Endothelial cell of umbilical vein (primary cell): ENCODE measurements around the gene EEF1E1. TPM values are rescaled to one million over a fixed set of nuclear protein-coding genes. Genes with fewer than 3 reads are reported as not detected.

Source experiments
- BruUV-seq: library from RNA; stranded (reverse); fragments of 400-500 nt; replicated peaks from 2 replicates; lab custom pipeline; 2021; lab: Mats Ljungman, UMichigan
- CTCF ChIA-PET: fragments of 300-600, 350-600 bp; sonication (Branson Sonifier 250); formaldehyde crosslinking; loops from one replicate; lab custom pipeline; 2021; ENCODE audit warnings: antibody characterized with exemption, inconsistent platforms; lab: Charles Lee
- POLR2A ChIA-PET: fragments of 300-600, 350-600 bp; sonication (Branson Sonifier 250); formaldehyde crosslinking; loops from one replicate; lab custom pipeline; 2021; ENCODE audit warnings: antibody characterized with exemption, inconsistent platforms; lab: Charles Lee
- DNase-seq: peaks from one replicate; pipeline ENCODE4 v3.0.0-alpha.2; 2011; ENCODE audit warnings: low read depth, low spot score
- FAIRE-seq: peaks from 2 replicates; lab custom pipeline; 2011; peaks lifted over from hg19 to GRCh38; lab: Jason Lieb, UNC
- H2AFZ ChIP-seq: 2 replicates; pipeline ENCODE4 v1.6.0; 2012; ENCODE audit warnings: low read depth, low read length, control low read depth, inconsistent platforms
- H3K27ac ChIP-seq: 2 replicates; pipeline ENCODE4 v1.5.1; 2011; ENCODE audit warnings: low read depth, mild to moderate bottlenecking, control low read depth, low read length, moderate library complexity; ENCODE audit not compliant: insufficient read depth
- H3K27me3 ChIP-seq, 2 experiments: 2 replicates each; pipeline versions ENCODE4 v1.6.0 to v1.6.1; 2011; ENCODE audit warnings: low read length in 2 of 2, mixed read lengths in 1 of 2; ENCODE audit not compliant: control insufficient read depth in 2 of 2, insufficient read depth in 2 of 2
- H3K36me3 ChIP-seq, 2 experiments: 2 replicates in 1 of 2; 3 replicates in 1 of 2; pipeline ENCODE4 v1.5.1; 2011; ENCODE audit warnings: low read length in 2 of 2, mild to moderate bottlenecking in 1 of 2, moderate library complexity in 1 of 2; ENCODE audit not compliant: control insufficient read depth in 2 of 2, insufficient read depth in 2 of 2; ENCODE audit errors: extremely low read depth in 1 of 2
- H3K4me1 ChIP-seq: 3 replicates; pipeline ENCODE4 v1.5.1; 2011; ENCODE audit warnings: mild to moderate bottlenecking, low read length; ENCODE audit not compliant: control insufficient read depth, insufficient read depth; ENCODE audit errors: extremely low read depth
- H3K4me2 ChIP-seq: 2 replicates; pipeline ENCODE4 v1.6.1; 2011; ENCODE audit warnings: low read length, control low read depth, mixed read lengths; ENCODE audit not compliant: insufficient read depth
- H3K4me3 ChIP-seq, 3 experiments: fragments of 200-600 bp in 1 of 3; sonication (generic), shearing (Covaris generic) in 1 of 3; replicated peaks in 1 of 3; 2 replicates each; pipeline ENCODE4 v1.5.1; 2011 to 2016; ENCODE audit warnings: control low read depth in 3 of 3, low read length in 3 of 3, mild to moderate bottlenecking in 2 of 3, inconsistent platforms in 1 of 3, low read depth in 1 of 3, moderate library complexity in 1 of 3; ENCODE audit not compliant: insufficient read depth in 1 of 3
- H3K79me2 ChIP-seq: 2 replicates; pipeline ENCODE4 v1.6.0; 2012; ENCODE audit warnings: low read length, inconsistent platforms; ENCODE audit not compliant: control insufficient read depth, insufficient read depth
- H3K9ac ChIP-seq: replicated peaks from 2 replicates; pipeline ENCODE3; 2011; ENCODE audit warnings: low read length, control low read depth; ENCODE audit not compliant: insufficient read depth; ENCODE audit errors: extremely low read depth
- H3K9me1 ChIP-seq: replicated peaks from 3 replicates; pipeline ENCODE4 v1.6.0; 2011; ENCODE audit warnings: mild to moderate bottlenecking, low read length; ENCODE audit not compliant: control insufficient read depth, insufficient read depth; ENCODE audit errors: extremely low read depth
- H3K9me3 ChIP-seq: replicated peaks from 2 replicates; pipeline ENCODE4 v1.5.1; 2012; ENCODE audit warnings: low read length, inconsistent platforms; ENCODE audit not compliant: control insufficient read depth, insufficient read depth
- H4K20me1 ChIP-seq: replicated peaks from 2 replicates; pipeline ENCODE3; 2011; ENCODE audit warnings: mild to moderate bottlenecking, low read length; ENCODE audit not compliant: control insufficient read depth, insufficient read depth; ENCODE audit errors: extremely low read depth
- EZH2 ChIP-seq: IDR thresholded peaks from 2 replicates; pipeline ENCODE4 v1.6.1; 2012; ENCODE audit warnings: borderline replicate concordance, low read depth, mild to moderate bottlenecking, moderate library complexity, low read length, inconsistent platforms; ENCODE audit not compliant: severe bottlenecking
- FOS ChIP-seq: IDR thresholded peaks from 2 replicates; pipeline ENCODE4 v1.6.1; 2011; ENCODE audit warnings: mild to moderate bottlenecking, low read length, moderate library complexity, borderline replicate concordance; ENCODE audit not compliant: insufficient read depth
- GATA2 ChIP-seq: IDR thresholded peaks from 2 replicates; pipeline ENCODE4 v1.7.0; 2011; ENCODE audit warnings: low read depth, mild to moderate bottlenecking, moderate library complexity, mixed read lengths, low read length; ENCODE audit not compliant: insufficient read length, insufficient read depth
- JUN ChIP-seq: IDR thresholded peaks from 2 replicates; pipeline ENCODE4 v1.6.1; 2011; ENCODE audit warnings: borderline replicate concordance, low read depth; ENCODE audit not compliant: insufficient read length, insufficient read depth
- MAX ChIP-seq: IDR thresholded peaks from 2 replicates; pipeline ENCODE4 v1.6.1; 2011; ENCODE audit not compliant: insufficient read depth, insufficient read length
- MYC ChIP-seq: IDR thresholded peaks from one replicate; pipeline ENCODE4 v1.6.1; 2011; ENCODE audit warnings: mild to moderate bottlenecking, low read depth, low read length
- POLR2A ChIP-seq: IDR thresholded peaks from 2 replicates; pipeline ENCODE4 v1.6.1; 2012; ENCODE audit warnings: low read depth, mild to moderate bottlenecking, control low read depth, low read length
- POLR2AphosphoS5 ChIP-seq: IDR thresholded peaks from 2 replicates; pipeline ENCODE4 v1.6.1; 2012; ENCODE audit warnings: low read depth, mild to moderate bottlenecking, control low read depth, low read length, moderate library complexity; ENCODE audit not compliant: insufficient read depth
- dilution Hi-C: fragments of 300-500 bp; cut with MboI; formaldehyde crosslinking; loops from one replicate; pipeline ENCODE4 v1.15.0; 2019; ENCODE audit warnings: low sequenced_read_pairs; ENCODE audit not compliant: extremely low pct_ligation_motif_present
- intact Hi-C: fragments of 100-400 bp; cut with micrococcal nuclease; formaldehyde crosslinking; loops from one replicate; pipeline ENCODE4 v1.10.0; 2022
- polyA plus RNA-seq, 4 experiments: library from polyadenylated mRNA; depleted of rRNA in 3 of 4; stranded (reverse) in 3 of 4; unstranded in 1 of 4; fragments of >200 nt; gene quantifications; 2 replicates each; pipeline versions ENCODE4 v1.2.1 to v1.2.3, GENCODE V29; 2011 to 2012; ENCODE audit warnings: missing spikeins in 1 of 4
- total RNA-seq: library from RNA; stranded (reverse); gene quantifications from 2 replicates; pipeline ENCODE4 v1.2.3, GENCODE V29; 2021
- TF ChIP-seq, protein P1 (sequence below), 2 donors: IDR thresholded peaks; 1 replicate in 1 of 2; 2 replicates in 1 of 2; pipeline ENCODE4 v1.5.1; 2011; ENCODE audit warnings: low read length in 2 of 2, mild to moderate bottlenecking in 2 of 2, moderate library complexity in 2 of 2, control low read depth in 1 of 2, inconsistent platforms in 1 of 2, low read depth in 1 of 2; ENCODE audit not compliant: insufficient read depth in 1 of 2; ENCODE audit errors: extremely low read depth in 1 of 2

Gene EEF1E1
- total and polyA plus RNA-seq, 2 donors (not counting 3 experiments of a cell fraction or from before 2014, with no cell fraction given): 53.8 to 58.1 TPM

GRCh38 chr6:8064638-8065518 is 37.5 kb downstream of the EEF1E1 start:
- intact Hi-C loops (loop anchor here (1.0 to 10.0 kb wide), 7 partner anchors 18 to 753 kb away; partner anchors contain the start of genes EEF1E1 and SSR1), dilution Hi-C loops (no loop called here)
- Histone ChIP-seq H3K4me3 (peak overlapping the region in 1 of 3 experiments; percentile 88), H3K27me3 (no peaks in the 10 kb centered on the region), H4K20me1 (no peaks in the 10 kb centered on the region), H3K79me2 (peaks cover 10% of the 10 kb centered on the region), H3K9me3 (no peaks in the 10 kb centered on the region), H3K4me2 (peak overlapping the region; percentile 54), H2AFZ (peak overlapping the region; percentile 65), H3K36me3 (peaks cover 0 to 4% of the 10 kb centered on the region in 2 experiments), H3K9ac (peak overlapping the region; percentile 86), H3K9me1 (no peaks in the 10 kb centered on the region), H3K27ac (peak overlapping the region; percentile 76), H3K4me1 (peaks cover 17% of the 10 kb centered on the region)
- no peak for TF ChIP-seq MYC
- TF ChIP-seq JUN: no peak
- TF ChIP-seq POLR2A: no peak
- TF ChIP-seq POLR2AphosphoS5: no peak
- no peak for TF ChIP-seq GATA2
- TF ChIP-seq EZH2: no peak
- TF ChIP-seq, protein P1, sequence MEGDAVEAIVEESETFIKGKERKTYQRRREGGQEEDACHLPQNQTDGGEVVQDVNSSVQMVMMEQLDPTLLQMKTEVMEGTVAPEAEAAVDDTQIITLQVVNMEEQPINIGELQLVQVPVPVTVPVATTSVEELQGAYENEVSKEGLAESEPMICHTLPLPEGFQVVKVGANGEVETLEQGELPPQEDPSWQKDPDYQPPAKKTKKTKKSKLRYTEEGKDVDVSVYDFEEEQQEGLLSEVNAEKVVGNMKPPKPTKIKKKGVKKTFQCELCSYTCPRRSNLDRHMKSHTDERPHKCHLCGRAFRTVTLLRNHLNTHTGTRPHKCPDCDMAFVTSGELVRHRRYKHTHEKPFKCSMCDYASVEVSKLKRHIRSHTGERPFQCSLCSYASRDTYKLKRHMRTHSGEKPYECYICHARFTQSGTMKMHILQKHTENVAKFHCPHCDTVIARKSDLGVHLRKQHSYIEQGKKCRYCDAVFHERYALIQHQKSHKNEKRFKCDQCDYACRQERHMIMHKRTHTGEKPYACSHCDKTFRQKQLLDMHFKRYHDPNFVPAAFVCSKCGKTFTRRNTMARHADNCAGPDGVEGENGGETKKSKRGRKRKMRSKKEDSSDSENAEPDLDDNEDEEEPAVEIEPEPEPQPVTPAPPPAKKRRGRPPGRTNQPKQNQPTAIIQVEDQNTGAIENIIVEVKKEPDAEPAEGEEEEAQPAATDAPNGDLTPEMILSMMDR (IDR thresholded peaks at IDR 0.05; ENCODE audit: extremely low read depth in 1 of 2, insufficient read depth in 1 of 2, low read depth in 1 of 2, low read length in 2 of 2): no peak
- no peak for TF ChIP-seq MAX
- TF ChIP-seq FOS: no peak
- ChIA-PET POLR2A (interaction anchor here (1.6 to 2.2 kb wide), 2 partner anchors 20 to 37 kb away, joined by 4 to 5 read pairs; partner anchors contain the start of gene EEF1E1), CTCF (interaction anchor here (1.2 to 2.6 kb wide), 8 partner anchors 15 to 450 kb away, joined by 3 to 37 read pairs (median 6); partner anchors contain the start of gene EEF1E1)
- BruUV-seq: TSS peak; percentile 91
- FAIRE-seq: no peak
- no peak for DNase-seq
